NCI-H524 treated with DMSO at 0.1 percent for 48 hours (cell line): ENCODE measurements around the gene NR3C2.

Experiments
- DNase-seq: peaks from one replicate; lab custom pipeline; 2025; lab: John Stamatoyannopoulos, UW

Gene NR3C2

GRCh38 chr4:148441986-148442831, at the start of gene NR3C2:
TSS of gene NR3C2 (minus strand) at chr4:148442414.
- peak; percentile 76 for DNase-seq

GRCh38 chr4:148487181-148487580, 45.0 kb upstream of the NR3C2 start:
- DNase-seq: no peak

GRCh38 chr4:148481636-148482035, 39.4 kb upstream of the NR3C2 start:
- no peak for DNase-seq

GRCh38 chr4:148477276-148477675, 35.1 kb upstream of the NR3C2 start:
- DNase-seq: no peak

GRCh38 chr4:148469938-148470337, 27.7 kb upstream of the NR3C2 start:
- no peak for DNase-seq

GRCh38 chr4:148454835-148455234, 12.6 kb upstream of the NR3C2 start:
- no peak for DNase-seq

- no peak for DNase-seq
Observed at GRCh38 chr4:148453833-148454232, 11.6 kb upstream of the NR3C2 start.

- DNase-seq: no peak
Observed at GRCh38 chr4:148452970-148453369, 10.8 kb upstream of the NR3C2 start.

GRCh38 chr4:148449921-148450320, 7.7 kb upstream of the NR3C2 start:
- no peak for DNase-seq

- DNase-seq: no peak
Observed at GRCh38 chr4:148448141-148448540, 5.9 kb upstream of the NR3C2 start.

GRCh38 chr4:148447681-148448080, 5.5 kb upstream of the NR3C2 start:
- no peak for DNase-seq

- no peak for DNase-seq
Observed at GRCh38 chr4:148445860-148446330, 3.7 kb upstream of the NR3C2 start.

- no peak for DNase-seq
Observed at GRCh38 chr4:148445071-148445859, 3.1 kb upstream of the NR3C2 start.

GRCh38 chr4:148444296-148445070, 2.3 kb upstream of the NR3C2 start:
- DNase-seq: no peak

- DNase-seq: no peak
Observed at GRCh38 chr4:148443512-148444295, 1.5 kb upstream of the NR3C2 start.

- DNase-seq: no peak
Observed at GRCh38 chr4:148442832-148443511, 758 bp upstream of the NR3C2 start.

- no peak for DNase-seq
Observed at GRCh38 chr4:148441624-148441985, 609 bp downstream of the NR3C2 start.

GRCh38 chr4:148438047-148438446, 4.2 kb downstream of the NR3C2 start:
- DNase-seq: no peak

- no peak for DNase-seq
Observed at GRCh38 chr4:148437439-148437838, 4.8 kb downstream of the NR3C2 start.

GRCh38 chr4:148436512-148436911, 5.7 kb downstream of the NR3C2 start:
- no peak for DNase-seq
